K562 (cell line): ENCODE measurements around the gene ZFHX2. TPM values are rescaled to one million over a fixed set of nuclear protein-coding genes. Genes with fewer than 3 reads are reported as not detected.

Source experiments
- E2F8 ChIP-seq: fragments of 450-650 bp; IDR thresholded peaks from 2 replicates; pipeline ENCODE4 v1.7.1; 2018; ENCODE audit warnings: mild to moderate bottlenecking, low read depth; ENCODE audit not compliant: partially characterized antibody
- KLF10 ChIP-seq: fragments of 250-450 bp; sonication (Bioruptor Pico); IDR thresholded peaks from 2 replicates; pipeline ENCODE4 v1.6.1; 2021; ENCODE audit warnings: matching md5 sums
- TFAP4 ChIP-seq: sonication (generic); formaldehyde crosslinking; IDR thresholded peaks from 2 replicates; pipeline ENCODE4 v1.8.0; 2022; ENCODE audit warnings: missing genetic modification reagents, mild to moderate bottlenecking, moderate library complexity, borderline replicate concordance
- ZNF75A ChIP-seq: fragments of 450-650 bp; formaldehyde crosslinking; IDR thresholded peaks from 2 replicates; pipeline ENCODE4 v1.4.0; 2020; ENCODE audit warnings: mild to moderate bottlenecking
- polyA plus RNA-seq, 8 experiments: library from polyadenylated mRNA; depleted of rRNA in 4 of 8; stranded (reverse) in 5 of 8; unstranded in 3 of 8; fragments of >200 nt; fragmentation: Nextera tagmentation in 2 of 8; fragmentation: Illumina TruSeq in 1 of 8; extraction: Ambion mirVana in 2 of 8; extraction: Trizol in 1 of 8; gene quantifications; 2 replicates each; pipeline versions ENCODE4 v1.2.1 to v1.2.3, GENCODE V29; 2011 to 2014; ENCODE audit warnings: inconsistent platforms in 1 of 8, missing spikeins in 1 of 8
- total RNA-seq, 7 experiments: library from RNA; depleted of rRNA in 6 of 7; stranded (reverse); fragments of >200 nt in 6 of 7; fragmentation: Illumina TruSeq in 2 of 7; extraction: Trizol in 2 of 7; gene quantifications; 2 replicates each; pipeline versions ENCODE4 v1.2.1 to v1.2.3, GENCODE V29; 2011 to 2021; ENCODE audit warnings: low replicate concordance in 1 of 7
- TF ChIP-seq, protein P1 (sequence below): fragments of 450-650 bp; IDR thresholded peaks from 2 replicates; pipeline ENCODE4 v1.7.0; 2016; ENCODE audit warnings: borderline replicate concordance

ZFHX2 gene
- total and polyA plus RNA-seq, 9 of the 15 experiments (the other 6 are each of a cell fraction or from before 2014, with no cell fraction given) = 0.06 to 0.11 (median 0.11) TPM; not detected in 4

DNA sequence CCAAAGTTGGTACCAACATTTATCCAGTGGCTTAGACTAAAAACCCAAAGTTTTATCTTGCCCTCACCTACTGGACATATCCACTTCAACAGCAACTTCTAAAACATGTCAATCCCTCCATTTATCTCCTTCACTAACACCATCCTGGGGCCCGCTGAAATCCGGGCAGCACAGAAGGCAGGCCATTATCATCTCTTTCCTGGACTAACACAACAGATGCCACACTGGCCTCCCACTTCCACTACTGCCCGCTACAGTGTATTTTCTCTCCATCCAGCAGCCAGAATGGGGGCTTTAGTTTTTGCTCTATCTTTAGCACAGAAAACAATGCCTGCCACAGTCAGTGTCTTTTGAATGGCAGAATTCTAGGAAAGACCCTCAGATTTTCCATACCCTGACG, 15.6 kb downstream of the ZFHX2 start (continued):
- no peak for TF ChIP-seq KLF10
- TF ChIP-seq ZNF75A (CRISPR knock-in tag) = no peak
- TF ChIP-seq E2F8 = no peak
- TF ChIP-seq, protein P1, sequence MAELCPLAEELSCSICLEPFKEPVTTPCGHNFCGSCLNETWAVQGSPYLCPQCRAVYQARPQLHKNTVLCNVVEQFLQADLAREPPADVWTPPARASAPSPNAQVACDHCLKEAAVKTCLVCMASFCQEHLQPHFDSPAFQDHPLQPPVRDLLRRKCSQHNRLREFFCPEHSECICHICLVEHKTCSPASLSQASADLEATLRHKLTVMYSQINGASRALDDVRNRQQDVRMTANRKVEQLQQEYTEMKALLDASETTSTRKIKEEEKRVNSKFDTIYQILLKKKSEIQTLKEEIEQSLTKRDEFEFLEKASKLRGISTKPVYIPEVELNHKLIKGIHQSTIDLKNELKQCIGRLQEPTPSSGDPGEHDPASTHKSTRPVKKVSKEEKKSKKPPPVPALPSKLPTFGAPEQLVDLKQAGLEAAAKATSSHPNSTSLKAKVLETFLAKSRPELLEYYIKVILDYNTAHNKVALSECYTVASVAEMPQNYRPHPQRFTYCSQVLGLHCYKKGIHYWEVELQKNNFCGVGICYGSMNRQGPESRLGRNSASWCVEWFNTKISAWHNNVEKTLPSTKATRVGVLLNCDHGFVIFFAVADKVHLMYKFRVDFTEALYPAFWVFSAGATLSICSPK = no peak
- TF ChIP-seq TFAP4 = no peak
